Gastrocnemius medialis (tissue), 4 donors: Measurements from ENCODE around the gene ZNF484. TPM values are rescaled to one million over a fixed set of nuclear protein-coding genes. Genes with fewer than 3 reads are reported as not detected.
"Not testable (repeated sequence)": the region's sequence is repeated elsewhere in the genome, so short reads cannot be mapped to it uniquely, and the experiment has no call there.

Source experiments
- ATAC-seq, 2 donors: fragments of 150-250 bp; one replicate each; pipeline ENCODE4 v1.9.1; 2016
- DNase-seq, 2 donors: peaks; one replicate each; pipeline ENCODE4 v3.0.0-alpha.2; 2019
- H3K27ac ChIP-seq, 4 donors: fragments of 200-600 bp; sonication (generic); 1 replicate in 1 of 4; 2 replicates in 3 of 4; pipeline ENCODE4 v1.5.1; 2016 to 2018; ENCODE audit warnings: mild to moderate bottlenecking in 2 of 4, moderate library complexity in 1 of 4
- H3K27me3 ChIP-seq, 3 donors: fragments of 200-600 bp; sonication (generic) in 2 of 3; 1 replicate in 1 of 3; 2 replicates in 2 of 3; pipeline versions ENCODE4 v1.5.1 to v1.6.0; 2016 to 2019; ENCODE audit warnings: mild to moderate bottlenecking in 1 of 3, moderate library complexity in 1 of 3
- H3K36me3 ChIP-seq, 2 donors: fragments of 200-600 bp; sonication (generic) in 1 of 2; one replicate each; pipeline ENCODE4 v1.5.1; 2017 to 2018
- H3K4me1 ChIP-seq, 2 donors: fragments of 200-600 bp; sonication (generic) in 1 of 2; one replicate each; pipeline ENCODE4 v1.5.1; 2016 to 2017; ENCODE audit warnings: mild to moderate bottlenecking in 2 of 2
- H3K4me3 ChIP-seq, 4 donors: fragments of 200-600 bp; sonication (generic) in 3 of 4; 1 replicate in 1 of 4; 2 replicates in 3 of 4; pipeline ENCODE4 v1.5.1; 2016 to 2019; ENCODE audit warnings: mild to moderate bottlenecking in 2 of 4
- H3K9me3 ChIP-seq, 3 donors: fragments of 200-600 bp; sonication (generic) in 2 of 3; 1 replicate in 1 of 3; 2 replicates in 2 of 3; pipeline ENCODE4 v1.5.1; 2016 to 2019
- POLR2A ChIP-seq, 2 donors: fragments of 450-650 bp; IDR thresholded peaks; one replicate each; pipeline ENCODE4 v1.6.1; 2017; ENCODE audit warnings: antibody characterized with exemption in 2 of 2, mild to moderate bottlenecking in 2 of 2, moderate library complexity in 2 of 2
- in situ Hi-C, 4 donors: fragments of 200-750 bp; cut with MboI; loops; one replicate each; pipeline versions ENCODE4 v1.15.0 to v1.8.0; 2017; ENCODE audit warnings: low sequenced_read_pairs in 4 of 4
- intact Hi-C: fragments of 100-400 bp; cut with DNase I; formaldehyde crosslinking; loops from one replicate; pipeline ENCODE4 v1.15.1; 2023; ENCODE audit warnings: low total_unique reads
- total RNA-seq, 4 donors: library from RNA; depleted of rRNA; stranded (reverse); fragments of >200 nt; gene quantifications; one replicate each; pipeline versions ENCODE4 v1.1.0 to v1.2.3, GENCODE V29; 2016
- TF ChIP-seq, protein P1 (sequence below), 5 experiments: fragments of 450-650 bp in 3 of 5; fragments of 200-600 bp in 2 of 5; sonication (generic) in 2 of 5; IDR thresholded peaks in 4 of 5; conservative IDR thresholded peaks in 1 of 5; 1 replicate in 4 of 5; 2 replicates in 1 of 5; pipeline ENCODE4 v1.5.1; 2016 to 2019; ENCODE audit warnings: antibody characterized with exemption in 5 of 5, mild to moderate bottlenecking in 3 of 5, moderate library complexity in 3 of 5

The ZNF484 gene
- total RNA-seq, 4 donors from 2014 or later, result 2.8 to 7.3 (median 4.1) TPM

DNA sequence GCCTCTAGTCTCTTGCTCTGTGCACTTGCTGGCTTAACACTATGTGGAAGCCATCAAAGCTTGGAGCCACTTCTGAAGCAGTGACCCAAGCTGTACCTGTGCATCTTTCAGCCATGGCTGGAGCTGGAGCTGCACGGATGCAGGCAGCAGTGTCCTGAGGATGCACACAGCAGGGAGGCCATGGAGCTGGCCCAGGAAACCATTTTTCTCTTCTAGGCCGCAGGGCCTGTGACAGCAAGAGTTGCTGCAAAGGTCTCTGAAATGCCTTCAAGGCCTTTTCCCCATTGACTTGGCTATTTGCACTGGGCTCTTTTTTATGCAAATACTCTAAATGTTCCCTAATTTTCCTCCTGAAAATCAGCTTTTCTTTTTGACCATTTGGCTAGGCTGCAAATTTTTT lies 12.9 kb upstream of the ZNF484 start:
- in situ Hi-C loops (no loop called here), intact Hi-C loops (no loop called here)
- DNase-seq (no peak), ATAC-seq (no peak)
- Histone ChIP-seq H3K27me3 (no peaks in the 10 kb centered on the region), H3K36me3 (no peaks in the 10 kb centered on the region), H3K27ac (no peak overlapping the region), H3K4me1 (no peaks in the 10 kb centered on the region), H3K4me3 (no peak overlapping the region), H3K9me3 (no peaks in the 10 kb centered on the region)
- no peak for TF ChIP-seq POLR2A (IDR thresholded peaks at IDR 0.05)
- TF ChIP-seq, protein P1, sequence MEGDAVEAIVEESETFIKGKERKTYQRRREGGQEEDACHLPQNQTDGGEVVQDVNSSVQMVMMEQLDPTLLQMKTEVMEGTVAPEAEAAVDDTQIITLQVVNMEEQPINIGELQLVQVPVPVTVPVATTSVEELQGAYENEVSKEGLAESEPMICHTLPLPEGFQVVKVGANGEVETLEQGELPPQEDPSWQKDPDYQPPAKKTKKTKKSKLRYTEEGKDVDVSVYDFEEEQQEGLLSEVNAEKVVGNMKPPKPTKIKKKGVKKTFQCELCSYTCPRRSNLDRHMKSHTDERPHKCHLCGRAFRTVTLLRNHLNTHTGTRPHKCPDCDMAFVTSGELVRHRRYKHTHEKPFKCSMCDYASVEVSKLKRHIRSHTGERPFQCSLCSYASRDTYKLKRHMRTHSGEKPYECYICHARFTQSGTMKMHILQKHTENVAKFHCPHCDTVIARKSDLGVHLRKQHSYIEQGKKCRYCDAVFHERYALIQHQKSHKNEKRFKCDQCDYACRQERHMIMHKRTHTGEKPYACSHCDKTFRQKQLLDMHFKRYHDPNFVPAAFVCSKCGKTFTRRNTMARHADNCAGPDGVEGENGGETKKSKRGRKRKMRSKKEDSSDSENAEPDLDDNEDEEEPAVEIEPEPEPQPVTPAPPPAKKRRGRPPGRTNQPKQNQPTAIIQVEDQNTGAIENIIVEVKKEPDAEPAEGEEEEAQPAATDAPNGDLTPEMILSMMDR (IDR thresholded peaks at IDR 0.05 in 4 of 5, conservative IDR thresholded peaks at IDR 0.05 in 1 of 5), result no peak

DNA sequence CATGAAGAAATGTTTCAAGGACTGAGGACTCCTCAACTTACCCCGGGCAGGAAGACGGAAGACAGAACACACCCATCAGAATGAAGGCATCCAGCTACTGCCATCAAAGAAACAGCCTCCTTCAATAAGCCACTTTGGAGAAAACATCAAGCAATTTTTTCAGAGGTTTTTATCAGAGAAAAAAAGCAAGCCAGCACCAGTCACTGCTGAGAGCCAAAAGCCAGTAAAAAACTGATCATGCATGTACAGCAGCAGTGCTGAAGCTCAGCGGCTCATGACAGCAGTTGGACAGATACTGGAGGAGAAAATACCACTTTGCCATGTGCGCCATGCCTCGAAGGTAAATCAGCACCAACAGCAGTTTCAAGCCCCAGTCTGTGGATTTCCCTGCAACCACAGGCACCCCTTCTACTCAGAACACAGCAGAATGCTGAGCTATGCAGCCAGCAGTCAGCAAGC lies 10.1 kb upstream of the ZNF484 start:
- Histone ChIP-seq H3K27ac (no peak overlapping the region), H3K27me3 (no peaks in the 10 kb centered on the region), H3K36me3 (no peaks in the 10 kb centered on the region), H3K4me1 (no peaks in the 10 kb centered on the region), H3K4me3 (no peak overlapping the region), H3K9me3 (no peaks in the 10 kb centered on the region)
- DNase-seq, result no peak
- TF ChIP-seq POLR2A (IDR thresholded peaks at IDR 0.05), result no peak
- TF ChIP-seq, protein P1 (IDR thresholded peaks at IDR 0.05 in 4 of 5, conservative IDR thresholded peaks at IDR 0.05 in 1 of 5), result no peak
- intact Hi-C loops, result no loop called here
- in situ Hi-C loops, result no loop called here
- no peak for ATAC-seq

DNA sequence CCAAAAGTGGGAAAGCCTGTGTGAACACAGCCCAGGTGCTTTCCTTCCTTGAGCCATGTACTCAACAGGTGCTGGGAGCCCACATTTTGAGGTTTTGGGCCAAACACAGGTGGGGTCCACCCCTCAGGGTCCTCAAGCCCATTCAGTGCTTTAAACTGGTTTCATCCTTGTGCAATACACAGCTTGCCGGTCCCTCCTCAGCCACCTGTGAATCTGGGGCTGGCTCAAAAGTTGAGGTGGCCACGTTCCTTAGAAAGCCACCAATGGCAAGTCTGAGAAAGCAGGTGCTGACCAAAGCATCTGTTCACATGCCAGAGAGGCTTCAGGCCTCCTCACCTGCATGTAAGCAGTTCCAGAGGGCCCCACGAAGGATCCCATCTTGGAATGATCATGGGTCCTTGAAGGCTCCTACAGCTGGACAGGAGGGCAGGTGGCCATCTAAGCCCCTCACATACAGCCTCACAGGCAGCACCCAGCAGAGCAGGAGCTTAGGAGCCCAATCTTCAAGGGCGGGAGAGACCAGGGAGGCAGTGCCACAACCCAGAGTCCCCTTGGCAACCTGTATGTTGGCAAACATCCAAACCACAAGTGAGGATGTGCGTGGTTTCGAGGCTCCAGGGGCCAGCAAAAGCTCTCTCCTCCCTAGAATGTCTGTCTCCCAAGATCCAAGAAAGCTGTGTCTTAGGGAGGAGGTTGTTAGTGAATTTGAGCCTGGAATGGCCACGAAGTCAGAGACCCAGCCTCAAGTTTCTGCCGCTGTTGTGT lies 9.2 kb upstream of the ZNF484 start:
- H3K4me1 ChIP-seq, DNase-seq, ATAC-seq, intact Hi-C loops, H3K36me3 ChIP-seq, in situ Hi-C loops, H3K4me3 ChIP-seq, H3K9me3 ChIP-seq, H3K27me3 ChIP-seq, H3K27ac ChIP-seq: not testable (repeated sequence)

DNA sequence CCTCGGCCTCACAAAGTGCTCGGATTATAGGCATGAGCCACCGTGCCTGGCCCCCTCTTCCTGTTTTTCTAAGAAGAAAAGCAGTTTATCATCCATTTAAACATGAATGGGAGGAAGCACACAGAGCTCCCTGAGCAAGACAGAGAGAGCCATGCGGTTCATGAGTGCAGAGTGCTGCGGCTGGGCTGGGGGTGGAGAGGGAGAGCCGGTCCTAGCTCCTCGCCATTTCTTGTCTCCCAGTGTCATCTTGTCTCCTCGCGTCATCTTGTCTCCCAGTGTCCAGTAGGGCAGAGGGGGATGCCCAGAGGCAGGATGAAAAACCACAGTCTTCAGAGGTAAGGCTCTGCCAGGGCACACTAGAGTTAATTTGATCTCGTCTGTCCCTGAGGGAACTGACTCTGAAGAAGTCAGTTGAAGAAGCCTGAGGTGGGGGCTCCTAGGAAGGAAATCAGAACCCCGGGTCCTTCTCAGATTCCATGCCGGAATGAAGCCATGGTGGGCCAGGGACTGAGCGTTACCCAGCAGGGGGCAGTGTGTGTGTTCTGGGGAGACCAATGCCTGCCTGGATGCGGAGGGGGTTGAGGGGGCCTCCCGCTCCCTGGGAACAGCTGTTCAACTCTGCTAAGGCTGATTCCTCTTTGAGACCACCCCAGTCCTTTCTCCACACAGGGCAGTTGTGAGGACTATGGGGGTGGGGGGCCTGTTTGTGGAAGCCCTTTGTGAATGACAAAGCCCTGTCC lies 6.0 kb upstream of the ZNF484 start:
- H3K27me3 ChIP-seq, H3K27ac ChIP-seq, intact Hi-C loops, H3K4me3 ChIP-seq, DNase-seq, ATAC-seq, H3K4me1 ChIP-seq, H3K36me3 ChIP-seq, in situ Hi-C loops, H3K9me3 ChIP-seq: not testable (repeated sequence)

DNA sequence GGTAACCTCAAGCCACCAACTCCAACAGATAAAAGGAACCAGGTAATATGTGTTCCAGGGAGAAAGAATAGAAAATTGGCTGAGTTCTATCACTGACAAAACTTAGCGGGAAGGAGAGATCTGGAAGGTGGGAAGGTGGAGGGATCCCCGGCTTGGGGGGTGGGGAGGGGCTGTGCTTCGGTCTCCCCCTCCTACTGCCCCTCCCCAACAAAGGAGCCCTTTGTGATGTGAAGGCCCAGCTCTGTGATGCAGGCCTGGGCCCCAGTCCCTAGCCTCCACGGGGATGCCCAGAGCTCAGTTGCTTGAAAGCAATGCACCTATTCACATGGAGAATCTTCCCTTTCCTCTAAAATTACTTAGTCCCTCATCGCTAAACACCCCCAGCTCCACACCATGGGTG lies 4.4 kb upstream of the ZNF484 start:
- in situ Hi-C loops (no loop called here), intact Hi-C loops (no loop called here)
- no peaks in the 10 kb centered on the region for H3K27me3 ChIP-seq
- H3K27ac ChIP-seq, result no peak overlapping the region
- no peak for DNase-seq
- TF ChIP-seq, protein P1 (IDR thresholded peaks at IDR 0.05 in 4 of 5, conservative IDR thresholded peaks at IDR 0.05 in 1 of 5), result no peak
- TF ChIP-seq POLR2A (IDR thresholded peaks at IDR 0.05), result no peak
- no peaks in the 10 kb centered on the region for H3K36me3 ChIP-seq
- no peak overlapping the region for H3K4me3 ChIP-seq
- ATAC-seq, result no peak
- no peaks in the 10 kb centered on the region for H3K9me3 ChIP-seq
- peaks cover 0 to under 1% of the 10 kb centered on the region in 2 donors for H3K4me1 ChIP-seq
